D721Med (cell line): Measurements from ENCODE around the gene ATXN7L1.

Source experiments
- DNase-seq: peaks from one replicate; pipeline ENCODE4 v3.0.0; 2011; ENCODE audit warnings: low spot score; ENCODE audit not compliant: insufficient read length
- FAIRE-seq: peaks from 2 replicates; lab custom pipeline; 2011; peaks lifted over from hg19 to GRCh38; lab: Jason Lieb, UNC
- CTCF ChIP-seq: IDR thresholded peaks from 2 replicates; pipeline ENCODE4 v1.5.1; 2012; ENCODE audit warnings: mild to moderate bottlenecking, control low read depth; ENCODE audit not compliant: insufficient read depth; ENCODE audit errors: missing control alignments

Gene ATXN7L1

GRCh38 chr7:105662998-105663397 is 213.4 kb downstream of the ATXN7L1 start:
- no peak for TF ChIP-seq CTCF
- DNase-seq, result no peak
- FAIRE-seq, result no peak

- FAIRE-seq (no peak), DNase-seq (no peak)
- no peak for TF ChIP-seq CTCF
These were observed 214.8 kb downstream of the ATXN7L1 start for GRCh38 chr7:105661625-105662024.

- peak; percentile 44 for DNase-seq
- TF ChIP-seq CTCF, result peak; percentile 54
These were observed 219.4 kb downstream of the ATXN7L1 start for GRCh38 chr7:105656922-105657521.

GRCh38 chr7:105655500-105656380 is 220.7 kb downstream of the ATXN7L1 start:
- TF ChIP-seq CTCF, result no peak
- DNase-seq, result no peak
- FAIRE-seq, result no peak

More at GRCh38 chr7:105656922-105657521, 219.4 kb downstream of the ATXN7L1 start:
- FAIRE-seq, result no peak

GRCh38 chr7:105655067-105655466 is 221.3 kb downstream of the ATXN7L1 start:
- TF ChIP-seq CTCF, result no peak
- FAIRE-seq (no peak), DNase-seq (no peak)

- no peak for TF ChIP-seq CTCF
- FAIRE-seq (no peak), DNase-seq (no peak)
These were observed 222.2 kb downstream of the ATXN7L1 start for GRCh38 chr7:105654095-105654686.
